Effector memory CD8-positive, alpha-beta T cell (primary cell): Measurements from ENCODE around the gene ARHGEF4.
"Not testable (repeated sequence)": the region's sequence is repeated elsewhere in the genome, so short reads cannot be mapped to it uniquely, and the experiment has no call there.

Experiments used
- ATAC-seq: fragments of 150-1000 bp; cut with Tn5 transposase; replicated peaks from 2 replicates; pipeline ENCODE4 v1.10.0; 2021; ENCODE audit warnings: mild to moderate bottlenecking, moderate library complexity
- DNase-seq, 3 experiments: peaks; one replicate each; pipeline ENCODE4 v3.0.0; 2021
- H3K27ac Mint-ChIP-seq, 2 donors: one replicate each; pipeline ENCODE4 v1.8.0; 2022; ENCODE audit warnings: mild to moderate bottlenecking in 2 of 2, mixed read lengths in 2 of 2, moderate library complexity in 2 of 2
- H3K27me3 Mint-ChIP-seq, 2 donors: one replicate each; pipeline ENCODE4 v1.8.0; 2022; ENCODE audit warnings: mixed read lengths in 2 of 2
- H3K36me3 Mint-ChIP-seq: one replicate; pipeline ENCODE4 v1.8.0; 2022; ENCODE audit warnings: mild to moderate bottlenecking, moderate library complexity, mixed read lengths; ENCODE audit not compliant: insufficient read depth
- H3K4me1 Mint-ChIP-seq, 2 donors: one replicate each; pipeline ENCODE4 v1.8.0; 2022; ENCODE audit warnings: low read depth in 2 of 2, mixed read lengths in 2 of 2
- H3K4me3 Mint-ChIP-seq, 2 donors: one replicate each; pipeline ENCODE4 v1.8.0; 2022; ENCODE audit warnings: mild to moderate bottlenecking in 2 of 2, mixed read lengths in 2 of 2, moderate library complexity in 2 of 2
- H3K9me3 Mint-ChIP-seq, 2 donors: one replicate each; pipeline ENCODE4 v1.8.0; 2022; ENCODE audit warnings: mixed read lengths in 2 of 2

The ARHGEF4 gene

DNA sequence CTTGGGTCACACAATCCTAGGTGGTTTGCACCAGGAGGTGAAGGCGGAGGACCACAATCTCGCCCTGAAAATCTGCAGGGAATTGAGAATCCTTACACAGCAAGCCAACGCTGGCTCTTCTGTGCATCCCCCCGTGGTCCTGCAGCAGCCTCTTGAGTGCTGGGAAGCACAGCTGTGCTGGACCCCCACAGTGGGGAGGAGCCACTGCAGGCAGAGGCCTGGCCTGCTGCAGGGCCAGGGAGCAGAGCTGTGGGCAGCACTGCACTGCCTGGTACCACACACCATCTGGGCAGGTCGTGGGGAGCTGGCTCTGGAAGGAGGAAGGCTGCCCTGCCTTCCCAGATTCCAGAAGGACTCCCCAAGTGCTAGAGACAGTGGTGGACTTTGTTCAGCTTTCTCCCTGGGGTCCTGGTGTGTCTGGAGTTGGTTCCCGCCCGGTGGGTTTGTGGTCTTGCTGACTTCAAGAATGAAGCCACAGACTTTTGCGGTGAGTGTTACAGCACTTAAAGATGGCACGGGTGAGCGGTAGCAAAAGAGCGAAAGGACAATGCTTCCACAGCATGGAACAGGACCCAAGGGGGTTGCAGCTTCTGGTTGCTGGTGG, 150.3 kb downstream of the ARHGEF4 start:
- Mint-ChIP-seq H3K4me1 (peaks cover 6 to 8% of the 10 kb centered on the region in 2 donors), H3K27ac (no peak overlapping the region), H3K36me3 (no peaks in the 10 kb centered on the region), H3K4me3 (no peak overlapping the region), H3K27me3 (no peaks in the 10 kb centered on the region), H3K9me3 (no peaks in the 10 kb centered on the region)
- DNase-seq (no peak), ATAC-seq (no peak)

DNA sequence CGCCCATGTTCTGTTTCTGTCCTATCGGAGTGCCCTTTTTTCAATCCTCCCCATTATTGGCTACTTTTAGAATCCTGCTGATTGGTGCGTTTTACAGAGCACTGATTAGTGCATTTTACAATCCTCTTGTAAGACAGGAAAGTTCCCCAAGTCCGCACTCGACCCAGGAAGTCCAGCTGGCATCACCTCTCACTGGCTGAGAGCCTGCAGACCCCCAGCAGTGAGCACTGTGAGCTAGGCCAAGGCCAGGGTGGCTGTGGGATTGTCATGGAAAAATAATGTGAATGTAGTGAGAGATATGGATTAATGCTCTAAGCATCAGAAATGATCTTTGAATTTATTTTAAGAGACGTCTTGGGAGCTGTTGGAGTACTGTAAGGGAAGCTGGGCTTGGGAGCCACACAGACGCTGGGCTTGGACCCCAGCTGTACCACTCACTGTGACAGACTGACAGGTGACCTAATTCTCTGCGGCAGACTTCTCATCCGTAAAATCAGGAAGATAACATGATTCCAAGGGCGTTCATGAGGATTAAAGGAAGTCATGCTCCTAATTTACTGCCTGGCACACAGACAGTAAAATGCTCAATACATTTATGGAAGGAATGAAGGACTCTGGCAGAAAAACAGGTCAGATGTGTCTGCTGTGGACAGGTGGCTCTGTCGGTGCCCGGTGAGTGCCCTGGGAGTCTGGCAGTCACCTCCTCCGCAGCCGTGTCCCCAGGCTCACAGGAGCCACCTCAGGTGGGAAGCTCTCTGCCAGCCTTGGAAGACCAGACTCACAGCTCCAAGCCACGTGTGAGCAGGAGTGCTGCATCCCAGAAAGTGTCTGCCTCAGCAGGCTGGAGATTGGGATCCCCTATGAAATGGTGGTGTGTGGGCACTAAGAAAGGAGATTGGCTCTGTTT, 151.1 kb downstream of the ARHGEF4 start:
- Mint-ChIP-seq H3K27ac (peak overlapping the region in 1 of 2 donors; percentile 75), H3K27me3 (no peaks in the 10 kb centered on the region), H3K4me3 (no peak overlapping the region), H3K4me1 (peaks cover 6 to 8% of the 10 kb centered on the region in 2 donors), H3K36me3 (no peaks in the 10 kb centered on the region), H3K9me3 (no peaks in the 10 kb centered on the region)
- ATAC-seq (no peak), DNase-seq (no peak)

DNA sequence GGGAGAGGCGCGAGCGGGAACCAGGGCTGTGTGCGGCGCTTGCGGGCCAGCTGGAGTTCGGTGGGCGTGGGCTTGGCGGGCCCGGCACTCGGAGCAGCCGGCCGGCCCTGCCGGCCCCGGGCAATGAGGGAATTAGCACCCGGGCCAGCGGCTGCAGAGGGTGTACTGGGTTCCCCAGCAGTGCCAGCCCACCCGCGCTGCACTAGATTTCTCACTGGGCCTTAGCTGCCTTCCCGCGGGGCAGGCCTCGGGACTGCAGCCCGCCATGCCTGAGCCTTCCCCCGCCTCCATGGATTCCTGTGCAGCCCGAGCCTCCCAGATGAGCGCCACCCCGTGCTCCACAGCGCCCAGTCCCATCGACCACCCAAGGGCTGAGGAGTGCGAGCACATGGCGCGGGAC, 154.7 kb downstream of the ARHGEF4 start:
- not testable (repeated sequence) for ATAC-seq, H3K4me1 Mint-ChIP-seq, H3K27me3 Mint-ChIP-seq, H3K4me3 Mint-ChIP-seq, H3K27ac Mint-ChIP-seq, DNase-seq, H3K36me3 Mint-ChIP-seq, H3K9me3 Mint-ChIP-seq

DNA sequence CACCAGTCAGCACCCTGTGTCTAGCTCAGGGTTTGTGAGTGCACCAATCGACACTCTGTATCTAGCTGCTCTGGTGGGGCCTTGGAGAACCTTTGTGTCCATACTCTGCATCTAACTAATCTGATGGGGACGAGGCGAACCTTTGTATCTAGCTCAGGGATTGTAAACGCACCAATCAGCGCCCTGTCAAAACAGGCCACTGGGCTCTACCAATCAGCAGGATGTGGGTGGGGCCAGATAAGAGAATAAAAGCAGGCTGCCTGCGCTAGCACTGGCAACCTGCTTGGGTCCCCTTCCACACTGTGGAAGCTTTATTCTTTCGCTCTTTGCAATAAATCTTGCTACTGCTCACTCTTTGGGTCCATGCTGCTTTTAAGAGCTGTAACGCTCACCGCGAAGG, 155.3 kb downstream of the ARHGEF4 start:
- not testable (repeated sequence) for DNase-seq, H3K4me1 Mint-ChIP-seq, H3K4me3 Mint-ChIP-seq, H3K36me3 Mint-ChIP-seq, H3K27ac Mint-ChIP-seq, ATAC-seq, H3K9me3 Mint-ChIP-seq, H3K27me3 Mint-ChIP-seq

DNA sequence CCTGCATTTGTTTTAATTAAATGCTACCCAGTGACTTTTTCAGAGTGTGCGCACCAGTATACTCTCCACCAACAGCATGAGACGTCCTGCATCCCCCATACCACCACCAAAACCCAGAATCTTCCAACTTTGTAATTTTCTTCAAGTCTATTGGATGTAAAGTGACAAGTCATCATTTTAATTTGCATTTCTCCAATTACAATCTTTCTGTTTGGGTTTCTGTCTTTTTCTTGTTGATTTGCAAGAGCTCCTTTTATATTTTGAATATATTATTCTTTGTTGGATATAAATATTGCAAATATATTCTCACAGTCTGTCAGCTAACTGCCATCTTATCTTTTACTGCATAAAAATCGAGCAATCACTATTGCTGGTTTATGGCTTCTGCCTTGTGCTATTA, 160.0 kb downstream of the ARHGEF4 start:
- no peaks in the 10 kb centered on the region for H3K4me1 Mint-ChIP-seq
- no peak overlapping the region for H3K4me3 Mint-ChIP-seq
- no peaks in the 10 kb centered on the region for H3K36me3 Mint-ChIP-seq
- peaks cover 16 to 18% of the 10 kb centered on the region in 2 donors for H3K27me3 Mint-ChIP-seq
- no peak overlapping the region for H3K27ac Mint-ChIP-seq
- no peak for DNase-seq
- H3K9me3 Mint-ChIP-seq: no peaks in the 10 kb centered on the region
- no peak for ATAC-seq

DNA sequence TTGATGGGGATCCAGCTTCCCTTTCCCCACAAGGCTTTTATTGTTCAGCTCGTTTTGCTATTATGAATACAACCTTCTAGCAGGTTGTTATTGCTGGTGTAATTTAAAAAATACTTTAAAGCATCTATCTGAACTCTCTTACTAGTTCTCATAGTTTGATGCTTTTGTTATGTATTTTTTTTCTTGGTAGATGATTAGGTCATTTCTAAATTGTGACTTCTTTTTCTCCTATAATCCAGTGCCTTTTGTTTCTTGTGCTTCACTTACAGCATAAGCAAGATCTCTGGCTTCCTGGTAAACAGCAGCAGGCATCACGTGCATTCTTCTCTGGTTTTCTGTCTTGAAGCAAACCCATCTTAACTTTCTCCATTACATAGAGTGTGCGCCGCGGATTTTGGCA, 160.5 kb downstream of the ARHGEF4 start:
- no peaks in the 10 kb centered on the region for H3K4me1 Mint-ChIP-seq
- H3K27ac Mint-ChIP-seq: no peak overlapping the region
- ATAC-seq (no peak), DNase-seq (no peak)
- no peak overlapping the region for H3K4me3 Mint-ChIP-seq
- no peaks in the 10 kb centered on the region for H3K36me3 Mint-ChIP-seq
- H3K9me3 Mint-ChIP-seq: no peaks in the 10 kb centered on the region
- H3K27me3 Mint-ChIP-seq: peaks cover 20 to 21% of the 10 kb centered on the region in 2 donors

DNA sequence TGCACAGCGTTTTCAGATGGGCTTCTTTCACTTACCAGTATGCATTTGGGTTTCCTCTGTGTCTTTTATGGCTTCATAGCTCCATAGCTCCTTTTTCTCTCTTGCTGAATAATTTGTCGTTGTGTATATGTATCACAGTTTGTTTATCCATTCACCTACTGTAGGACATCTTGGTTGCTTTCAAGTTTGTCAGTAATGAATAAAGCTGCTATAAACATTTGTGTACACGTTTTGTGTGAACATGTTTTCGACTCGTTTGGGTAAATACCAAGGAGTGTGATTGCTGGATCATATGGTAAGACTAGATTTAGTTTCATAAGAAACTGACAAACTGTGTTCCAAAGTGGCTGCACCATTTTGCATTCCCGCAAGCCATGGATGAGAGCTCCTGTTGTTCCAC, 161.8 kb downstream of the ARHGEF4 start:
- no peak for ATAC-seq
- H3K4me1 Mint-ChIP-seq: no peaks in the 10 kb centered on the region
- no peak overlapping the region for H3K27ac Mint-ChIP-seq
- H3K27me3 Mint-ChIP-seq: peaks cover 21 to 29% of the 10 kb centered on the region in 2 donors
- DNase-seq: no peak
- H3K9me3 Mint-ChIP-seq: no peaks in the 10 kb centered on the region
- no peak overlapping the region for H3K4me3 Mint-ChIP-seq
- no peaks in the 10 kb centered on the region for H3K36me3 Mint-ChIP-seq

DNA sequence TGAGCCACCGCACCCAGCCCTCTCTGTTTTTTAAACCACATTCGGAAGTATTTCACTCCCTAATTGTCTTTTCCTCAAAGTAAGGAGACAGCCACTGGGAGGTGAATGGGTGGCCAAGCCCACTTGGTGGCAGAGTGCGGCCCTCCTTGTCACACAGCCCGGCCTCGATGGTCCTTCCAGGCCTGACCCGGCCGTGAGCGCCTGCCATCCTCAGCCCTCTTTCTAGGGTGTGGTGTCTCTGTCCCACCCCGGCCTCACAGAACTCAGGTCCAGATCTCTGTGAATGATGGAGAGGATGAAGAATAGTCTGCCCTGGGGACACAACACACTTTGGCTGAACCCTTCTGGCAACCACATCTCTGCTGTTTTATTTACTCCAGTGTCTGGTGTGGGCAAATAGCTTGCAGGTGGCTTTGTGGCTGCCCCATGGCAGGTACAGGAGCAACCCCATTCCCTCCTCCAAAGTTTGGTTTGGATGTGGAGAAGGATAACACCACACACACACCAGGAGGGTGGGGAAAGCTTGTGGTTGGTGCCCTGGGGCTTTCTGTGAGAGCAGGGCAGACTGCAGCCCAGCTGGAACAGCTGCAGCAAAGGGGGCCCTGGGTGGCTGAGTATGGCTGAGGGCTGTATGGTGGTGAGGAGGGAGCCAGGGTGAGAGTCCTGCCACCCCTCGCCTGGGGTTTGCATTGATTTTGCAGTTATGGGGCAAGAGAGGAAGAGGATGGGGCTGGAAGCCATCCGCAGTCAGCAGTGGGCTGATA, 167.9 kb downstream of the ARHGEF4 start:
- DNase-seq (no peak), ATAC-seq (no peak)
- no peak overlapping the region for H3K27ac Mint-ChIP-seq
- H3K4me1 Mint-ChIP-seq: peaks cover 2 to 12% of the 10 kb centered on the region in 2 donors
- H3K36me3 Mint-ChIP-seq: no peaks in the 10 kb centered on the region
- H3K9me3 Mint-ChIP-seq: no peaks in the 10 kb centered on the region
- peaks cover 12 to 40% of the 10 kb centered on the region in 2 donors for H3K27me3 Mint-ChIP-seq
- no peak overlapping the region for H3K4me3 Mint-ChIP-seq

DNA sequence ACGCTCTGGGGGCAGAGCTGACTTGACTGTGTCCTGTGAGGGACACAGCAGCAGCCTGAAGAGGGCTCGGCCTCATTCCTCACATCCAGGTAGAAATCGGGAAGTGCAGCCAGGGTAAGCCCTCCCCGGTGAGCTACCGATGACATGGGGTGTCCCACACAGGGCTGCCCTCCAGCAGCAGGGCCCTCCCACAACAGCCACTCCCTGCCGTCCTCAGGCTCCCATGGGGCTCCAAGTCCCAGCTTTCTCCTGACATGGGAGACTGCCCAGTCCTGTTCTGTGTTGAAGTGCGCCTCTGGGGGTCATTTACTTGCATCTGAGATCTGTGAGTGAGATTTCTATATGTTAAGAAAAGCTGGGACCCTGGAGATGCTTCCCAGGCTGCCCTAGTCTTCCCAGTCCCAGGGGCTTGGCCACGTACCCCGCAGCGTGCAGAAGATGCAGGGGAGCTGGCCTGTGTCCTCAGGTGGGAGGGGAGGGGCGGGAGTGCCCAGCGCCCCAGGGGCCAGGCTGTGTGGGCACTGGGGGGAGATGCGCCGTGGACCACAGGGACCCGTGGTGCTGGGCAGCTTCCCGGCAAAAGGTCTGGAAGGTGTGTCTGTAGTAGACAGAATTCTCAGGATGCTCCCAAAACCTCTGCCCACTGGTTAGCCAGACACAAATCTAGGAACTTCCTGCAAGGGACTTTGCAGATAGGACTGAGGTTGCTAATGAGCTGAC, 168.7 kb downstream of the ARHGEF4 start:
- no peak for ATAC-seq
- H3K27me3 Mint-ChIP-seq: peaks cover 8 to 47% of the 10 kb centered on the region in 2 donors
- H3K9me3 Mint-ChIP-seq: no peaks in the 10 kb centered on the region
- no peak overlapping the region for H3K4me3 Mint-ChIP-seq
- H3K36me3 Mint-ChIP-seq: no peaks in the 10 kb centered on the region
- H3K4me1 Mint-ChIP-seq: peaks cover 9 to 20% of the 10 kb centered on the region in 2 donors
- no peak overlapping the region for H3K27ac Mint-ChIP-seq
- DNase-seq: no peak

DNA sequence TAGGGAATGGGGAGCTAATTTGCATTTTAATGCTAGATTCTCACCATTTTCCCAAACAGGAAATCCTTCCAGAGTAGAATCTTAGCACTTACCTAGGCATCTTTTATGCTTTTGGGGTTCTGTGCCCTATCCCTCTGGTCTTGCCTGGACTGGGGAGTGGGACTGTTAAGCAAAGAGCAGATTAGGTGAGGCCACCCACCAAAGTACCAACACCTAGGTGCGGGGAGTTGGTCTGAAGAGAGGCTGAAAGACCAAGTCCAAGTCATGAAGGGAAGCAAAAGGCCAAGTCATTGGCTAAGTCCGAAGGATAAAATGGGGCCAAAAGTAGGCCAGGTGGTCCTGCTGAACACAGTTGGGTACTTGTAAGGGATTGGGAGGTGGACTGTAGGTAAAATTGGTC, 169.8 kb downstream of the ARHGEF4 start:
- ATAC-seq: no peak
- peaks cover 4 to 54% of the 10 kb centered on the region in 2 donors for H3K27me3 Mint-ChIP-seq
- no peak overlapping the region for H3K4me3 Mint-ChIP-seq
- H3K9me3 Mint-ChIP-seq: no peaks in the 10 kb centered on the region
- no peak for DNase-seq
- peaks cover 18 to 32% of the 10 kb centered on the region in 2 donors for H3K4me1 Mint-ChIP-seq
- peaks cover under 1% of the 10 kb centered on the region for H3K36me3 Mint-ChIP-seq
- no peak overlapping the region for H3K27ac Mint-ChIP-seq

DNA sequence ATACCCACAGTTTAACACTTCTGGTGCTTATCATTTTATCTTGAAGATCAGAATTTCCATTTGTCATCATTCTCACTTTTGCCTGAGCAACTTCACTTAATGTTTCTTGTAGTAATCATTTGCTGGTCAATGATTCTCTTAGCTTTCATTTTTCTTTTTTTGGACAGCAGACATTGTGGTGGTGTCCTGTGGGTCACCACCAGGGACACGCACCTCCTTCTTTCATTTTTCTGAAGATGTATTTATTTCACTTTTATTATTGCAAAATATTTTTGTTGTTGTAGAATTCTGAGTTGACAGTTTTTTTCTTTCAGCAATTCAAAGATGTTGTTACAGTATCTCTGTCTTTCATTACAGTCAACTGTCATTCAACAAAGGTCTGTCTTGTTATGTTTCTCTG, 172.3 kb downstream of the ARHGEF4 start:
- DNase-seq: no peak
- no peak for ATAC-seq
- no peaks in the 10 kb centered on the region for H3K9me3 Mint-ChIP-seq
- peak overlapping the region in 1 of 2 donors; percentile 86 for H3K27ac Mint-ChIP-seq
- H3K4me1 Mint-ChIP-seq: peaks cover 22 to 37% of the 10 kb centered on the region in 2 donors
- H3K36me3 Mint-ChIP-seq: peaks cover 4% of the 10 kb centered on the region
- peaks cover 0 to 44% of the 10 kb centered on the region in 2 donors for H3K27me3 Mint-ChIP-seq
- H3K4me3 Mint-ChIP-seq: peak overlapping the region in 1 of 2 donors; percentile 69

DNA sequence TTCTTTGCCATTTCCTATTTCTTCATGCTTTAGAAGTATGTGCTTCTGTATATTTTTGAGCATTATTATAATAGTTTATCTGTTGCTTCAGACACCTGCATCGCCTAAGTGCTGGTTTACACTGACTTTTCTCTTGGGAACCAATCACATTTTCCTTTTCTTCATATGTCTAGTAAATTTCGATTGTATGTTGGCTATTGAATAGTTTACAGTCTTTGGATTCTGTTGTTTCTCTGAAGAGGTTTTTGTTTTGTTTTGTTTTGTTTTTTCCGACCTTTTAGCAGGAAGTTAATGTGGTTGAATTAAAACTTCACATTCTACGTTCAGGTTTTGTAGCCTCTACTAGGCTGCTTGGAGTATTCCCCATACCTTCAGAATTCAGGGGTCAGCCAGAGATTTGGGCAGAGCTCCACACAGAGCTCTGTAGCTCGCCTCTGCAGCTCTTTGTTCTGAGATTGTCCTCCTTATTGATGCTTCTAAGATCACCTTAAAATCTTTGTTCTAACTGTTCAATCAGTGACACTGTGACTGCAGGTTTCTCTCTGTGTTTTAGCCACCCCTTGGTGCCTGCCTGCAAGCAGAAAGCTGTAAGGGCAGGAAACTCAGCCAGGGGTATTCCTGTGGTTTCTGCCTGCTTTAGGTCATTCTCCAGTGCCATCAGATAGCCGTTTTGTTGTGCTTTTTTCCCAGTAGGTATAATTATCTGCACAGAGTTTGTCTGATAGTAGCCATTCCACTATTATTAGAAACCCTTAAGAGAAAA, 173.2 kb downstream of the ARHGEF4 start:
- DNase-seq (no peak), ATAC-seq (peak; percentile 16)
- H3K27ac Mint-ChIP-seq: peak overlapping the region; percentile 72 to 86
- peaks cover 22 to 37% of the 10 kb centered on the region in 2 donors for H3K4me1 Mint-ChIP-seq
- H3K4me3 Mint-ChIP-seq: peak overlapping the region; percentile 60 to 69
- peaks cover 0 to 43% of the 10 kb centered on the region in 2 donors for H3K27me3 Mint-ChIP-seq
- peaks cover 4% of the 10 kb centered on the region for H3K36me3 Mint-ChIP-seq
- H3K9me3 Mint-ChIP-seq: no peaks in the 10 kb centered on the region
